GM18909 (cell line): ENCODE measurements around the gene KPNA6.

Experiments used
- ATAC-seq: cut with Tn5 transposase; IDR thresholded peaks from one replicate; pipeline ENCODE4 v1.9.1; 2021; ENCODE audit warnings: mild to moderate bottlenecking; ENCODE audit not compliant: unreplicated experiment, poor library complexity

KPNA6 gene

GRCh38 chr1:32182060-32182459 lies 74.2 kb downstream of the KPNA6 start:
- no peak for ATAC-seq

GRCh38 chr1:32184650-32185049 lies 76.8 kb downstream of the KPNA6 start:
- ATAC-seq = no peak

GRCh38 chr1:32186077-32186476 lies 78.2 kb downstream of the KPNA6 start:
- no peak for ATAC-seq

GRCh38 chr1:32186491-32186890 lies 78.6 kb downstream of the KPNA6 start:
- ATAC-seq = no peak

- no peak for ATAC-seq
Observed at GRCh38 chr1:32187850-32188249, 80.0 kb downstream of the KPNA6 start.

- ATAC-seq = no peak
Observed at GRCh38 chr1:32192220-32192948, 84.5 kb downstream of the KPNA6 start.

- no peak for ATAC-seq
Observed at GRCh38 chr1:32194984-32195383, 87.1 kb downstream of the KPNA6 start.

- ATAC-seq = no peak
Observed at GRCh38 chr1:32195531-32195930, 87.7 kb downstream of the KPNA6 start.

- no peak for ATAC-seq
Observed at GRCh38 chr1:32195972-32196823, 88.3 kb downstream of the KPNA6 start.

- no peak for ATAC-seq
Observed at GRCh38 chr1:32197074-32197473, 89.2 kb downstream of the KPNA6 start.

GRCh38 chr1:32197837-32198236 lies 90.0 kb downstream of the KPNA6 start:
- no peak for ATAC-seq

GRCh38 chr1:32198237-32199042 lies 90.6 kb downstream of the KPNA6 start:
- ATAC-seq = no peak

GRCh38 chr1:32199043-32199716 lies 91.3 kb downstream of the KPNA6 start:
- ATAC-seq = no peak

GRCh38 chr1:32199717-32200072 lies 91.8 kb downstream of the KPNA6 start:
- no peak for ATAC-seq

- ATAC-seq = no peak
Observed at GRCh38 chr1:32200226-32201010, 92.6 kb downstream of the KPNA6 start, which contains the start of gene CCDC28B. CCDC28B (plus strand) TSS chr1:32200595; CDS start chr1:32201936, 1,341 bp downstream.

GRCh38 chr1:32201011-32201855 lies 93.4 kb downstream of the KPNA6 start:
- peak; percentile 45 for ATAC-seq

GRCh38 chr1:32204943-32205361 lies 97.1 kb downstream of the KPNA6 start:
- no peak for ATAC-seq
